Stomach (tissue), 9 donors: ENCODE data around the gene ABCB10. TPM values are rescaled to one million over a fixed set of nuclear protein-coding genes. Genes with fewer than 3 reads are reported as not detected.

Experiments used
- DNase-seq, 2 donors: peaks; one replicate each; pipeline versions ENCODE4 v3.0.0 to v3.0.0-alpha.2; 2013 to 2019
- H3K27ac ChIP-seq, 5 donors: fragments of 200-600 bp in 4 of 5; sonication (generic) in 4 of 5; one replicate each; pipeline ENCODE4 v1.5.1; 2013 to 2019; ENCODE audit warnings: mild to moderate bottlenecking in 1 of 5, moderate library complexity in 1 of 5
- H3K27me3 ChIP-seq, 3 donors: fragments of 200-600 bp; sonication (generic); one replicate each; pipeline ENCODE4 v1.5.1; 2017 to 2019; ENCODE audit warnings: mixed run types in 1 of 3
- H3K36me3 ChIP-seq, 4 donors: fragments of 200-600 bp; sonication (generic); 1 replicate in 3 of 4; 2 replicates in 1 of 4; pipeline ENCODE4 v1.5.1; 2016 to 2019
- H3K4me1 ChIP-seq, 4 donors: fragments of 200-600 bp; sonication (generic); one replicate each; pipeline ENCODE4 v1.5.1; 2016 to 2019
- H3K4me3 ChIP-seq, 4 donors: fragments of 200-600 bp; sonication (generic) in 3 of 4; one replicate each; pipeline ENCODE4 v1.5.1; 2016 to 2019; ENCODE audit warnings: mild to moderate bottlenecking in 1 of 4
- H3K9me3 ChIP-seq, 4 donors: fragments of 200-600 bp; sonication (generic); one replicate each; pipeline ENCODE4 v1.5.1; 2016 to 2019
- CTCF ChIP-seq, 7 experiments: fragments of 450-650 bp in 4 of 7; fragments of 200-600 bp in 3 of 7; sonication (generic) in 3 of 7; IDR thresholded peaks; one replicate each; pipeline ENCODE4 v1.5.1; 2016 to 2019; ENCODE audit warnings: antibody characterized with exemption in 7 of 7, control low read depth in 2 of 7, mild to moderate bottlenecking in 1 of 7
- EP300 ChIP-seq: sonication (generic); formaldehyde crosslinking; IDR thresholded peaks from one replicate; pipeline ENCODE4 v1.6.1; 2017; ENCODE audit warnings: antibody characterized with exemption
- POLR2A ChIP-seq, 4 donors: fragments of 450-650 bp; IDR thresholded peaks; one replicate each; pipeline ENCODE4 v1.6.1; 2016; ENCODE audit warnings: antibody characterized with exemption in 4 of 4, control low read depth in 2 of 4, mild to moderate bottlenecking in 1 of 4, moderate library complexity in 1 of 4
- POLR2AphosphoS5 ChIP-seq, 3 donors: sonication (generic); formaldehyde crosslinking; IDR thresholded peaks; one replicate each; pipeline ENCODE4 v1.6.1; 2016; ENCODE audit warnings: antibody characterized with exemption in 3 of 3
- WGBS, 5 donors: extraction: QIAGEN DNeasy Blood & Tissue Kit in 3 of 5; methylation state at CpG; one replicate each; pipeline versions ENCODE4 v1.1.5 to v1.1.7; 2013 to 2018; 5-methylcytosine and 5-hydroxymethylcytosine counted together
- intact Hi-C: fragments of 100-400 bp; cut with DNase I; formaldehyde crosslinking; loops from one replicate; pipeline ENCODE4 v1.15.1; 2023; ENCODE audit warnings: low total_unique reads
- polyA plus RNA-seq, 3 donors: library from polyadenylated mRNA; stranded (reverse); fragments of 200-250 nt; gene quantifications; one replicate each; pipeline ENCODE4 v1.2.3, GENCODE V29; 2013
- total RNA-seq, 5 donors: library from RNA; depleted of rRNA; stranded (reverse); fragments of >200 nt; gene quantifications; one replicate each; pipeline versions ENCODE4 v1.1.0 to v1.2.3, GENCODE V29; 2014 to 2016
- donor health status: healthy with polysubstance abuse.
- donor health status: Bipolar disorder and iron deficiency.
- donor health status: healthy.

Gene ABCB10
- total and polyA plus RNA-seq, 8 donors = 2.7 to 24.2 (median 9.5) TPM

- intact Hi-C loops = no loop called here
- H3K36me3 ChIP-seq = no peaks in the 10 kb centered on the region
- H3K4me1 ChIP-seq = peaks cover 14 to 61% (median 41%) of the 10 kb centered on the region in 4 donors
- peak overlapping the region; percentile 95 to 97 (median 96) for H3K4me3 ChIP-seq
- peak in 1 of 2 donors; percentile 36 for DNase-seq
- WGBS, 5 donors = 30 to 43% (median 33%) methylated on average over 5 of the region's 5 CpGs
- H3K9me3 ChIP-seq = no peaks in the 10 kb centered on the region
- peak overlapping the region in 4 of 5 donors; percentile 89 to 98 (median 93) for H3K27ac ChIP-seq
- TF ChIP-seq POLR2AphosphoS5 (IDR thresholded peaks at IDR 0.05) (no peak), EP300 (no peak), POLR2A (IDR thresholded peaks at IDR 0.05) (no peak), CTCF (IDR thresholded peaks at IDR 0.05) (no peak)
- H3K27me3 ChIP-seq = no peaks in the 10 kb centered on the region
Observed at GRCh38 chr1:229557200-229557850, 1.2 kb downstream of the ABCB10 start.

DNA sequence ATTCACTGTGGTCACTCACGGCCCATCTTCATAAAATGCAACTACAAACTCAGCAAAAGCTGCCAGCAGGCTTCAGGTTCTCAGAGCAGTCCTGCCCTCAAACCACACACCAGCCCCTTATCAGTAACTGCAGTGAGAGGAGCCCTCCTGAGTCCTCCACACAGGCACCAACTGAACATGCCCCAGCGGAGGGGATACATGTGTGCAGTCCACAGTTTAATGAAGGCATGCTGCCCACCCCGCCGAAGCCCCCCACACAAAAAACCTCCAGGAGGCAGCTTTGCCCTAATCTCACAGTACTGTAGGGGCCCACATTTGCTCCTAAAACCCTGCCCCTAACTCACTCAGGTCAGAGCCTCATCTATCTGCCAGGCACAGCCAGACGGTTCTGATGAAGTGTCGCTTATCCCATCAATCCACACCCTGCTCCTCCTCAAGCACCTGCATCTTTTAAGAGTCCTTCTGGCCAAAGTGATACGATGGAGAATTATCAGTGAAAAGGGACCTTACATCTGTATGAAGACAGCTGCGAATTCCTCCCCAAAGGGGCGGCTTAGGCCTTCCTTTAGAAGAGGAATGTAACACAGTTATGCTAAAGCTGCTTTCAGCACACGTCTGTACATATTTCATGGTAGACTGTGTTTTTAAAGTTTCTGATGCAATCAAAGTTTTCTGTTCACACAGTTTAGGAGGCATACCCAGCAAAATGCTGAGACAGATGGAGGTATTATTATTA, 3.5 kb downstream of the ABCB10 start:
- no peak overlapping the region for H3K27ac ChIP-seq
- no peaks in the 10 kb centered on the region for H3K27me3 ChIP-seq
- H3K4me1 ChIP-seq = peaks cover 21 to 83% (median 53%) of the 10 kb centered on the region in 4 donors
- TF ChIP-seq POLR2A (IDR thresholded peaks at IDR 0.05) (no peak), POLR2AphosphoS5 (IDR thresholded peaks at IDR 0.05) (no peak), EP300 (no peak), CTCF (IDR thresholded peaks at IDR 0.05) (no peak)
- intact Hi-C loops = no loop called here
- 79 to 89% (median 86%) methylated on average over 10 of the region's 10 CpGs for WGBS, 5 donors
- DNase-seq = peak in 1 of 2 donors; percentile 18
- no peaks in the 10 kb centered on the region for H3K9me3 ChIP-seq
- H3K36me3 ChIP-seq = no peaks in the 10 kb centered on the region
- no peak overlapping the region for H3K4me3 ChIP-seq

DNA sequence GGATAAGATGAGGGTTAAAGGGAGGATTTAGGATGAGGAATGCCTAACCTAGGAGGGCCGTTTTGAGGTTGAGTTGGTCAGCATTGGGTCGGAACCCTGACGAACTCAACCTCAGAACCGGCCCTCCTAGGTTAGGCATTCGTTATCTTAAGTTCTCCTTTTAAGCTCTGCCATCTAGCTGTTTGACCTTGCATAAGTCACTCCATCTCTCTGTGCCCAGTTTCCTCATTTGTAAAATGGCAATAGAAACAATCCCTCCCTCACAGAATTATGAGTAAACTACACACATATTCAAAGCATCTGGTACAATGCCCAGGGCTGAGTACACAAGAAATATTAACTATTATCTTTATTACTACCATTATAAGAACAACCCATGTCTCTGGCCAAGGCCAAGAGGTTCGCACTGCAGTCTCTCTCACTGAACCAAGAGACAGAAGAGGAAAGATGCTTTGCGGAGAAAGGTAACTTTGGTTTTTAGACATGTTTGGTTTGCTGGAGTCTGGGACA, 4.8 kb downstream of the ABCB10 start:
- TF ChIP-seq CTCF (IDR thresholded peaks at IDR 0.05) = no peak
- no peak for TF ChIP-seq EP300
- TF ChIP-seq POLR2A (IDR thresholded peaks at IDR 0.05) = no peak
- no peak for TF ChIP-seq POLR2AphosphoS5 (IDR thresholded peaks at IDR 0.05)
- Histone ChIP-seq H3K27me3 (no peaks in the 10 kb centered on the region), H3K36me3 (peaks cover 0 to 5% (median 5%) of the 10 kb centered on the region in 4 donors), H3K4me3 (no peak overlapping the region), H3K4me1 (peaks cover 16 to 88% (median 51%) of the 10 kb centered on the region in 4 donors), H3K27ac (no peak overlapping the region), H3K9me3 (no peaks in the 10 kb centered on the region)
- WGBS, 5 donors = 76 to 85% (median 82%) methylated on average over 7 of the region's 7 CpGs
- intact Hi-C loops = no loop called here
- no peak for DNase-seq

DNA sequence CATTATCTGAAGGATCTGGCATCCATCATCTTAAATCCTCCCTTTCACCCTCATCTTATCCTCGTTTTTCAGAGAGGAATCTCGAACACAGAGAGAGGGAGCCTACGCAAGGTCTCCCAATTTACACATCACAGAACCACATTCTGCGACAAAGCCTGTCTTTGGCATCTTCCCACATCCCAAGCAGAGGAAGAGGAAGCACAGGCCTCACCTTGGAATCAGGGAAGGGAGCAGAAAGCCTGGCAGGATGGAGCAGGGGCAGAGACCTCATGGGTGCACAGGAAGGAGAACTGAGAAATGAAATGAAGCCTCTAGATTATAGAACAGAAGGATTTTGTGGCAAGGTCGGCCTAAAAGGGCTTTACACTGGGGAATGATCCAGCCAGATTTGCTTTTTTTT, 5.8 kb downstream of the ABCB10 start:
- Histone ChIP-seq H3K9me3 (no peaks in the 10 kb centered on the region), H3K27ac (no peak overlapping the region), H3K4me1 (peaks cover 16 to 85% (median 50%) of the 10 kb centered on the region in 4 donors), H3K36me3 (peaks cover 0 to 14% (median 13%) of the 10 kb centered on the region in 4 donors), H3K27me3 (no peaks in the 10 kb centered on the region), H3K4me3 (no peak overlapping the region)
- WGBS, 5 donors = 73 to 87% (median 85%) methylated on average over 5 of the region's 5 CpGs
- DNase-seq = no peak
- TF ChIP-seq EP300 (no peak), CTCF (IDR thresholded peaks at IDR 0.05) (no peak), POLR2A (IDR thresholded peaks at IDR 0.05) (no peak), POLR2AphosphoS5 (IDR thresholded peaks at IDR 0.05) (no peak)
- intact Hi-C loops = no loop called here
